WERI-Rb-1 (cell line): Measurements from ENCODE around the gene CNOT6.
"Not testable (repeated sequence)": the region's sequence is repeated elsewhere in the genome, so short reads cannot be mapped to it uniquely, and the experiment has no call there.

ENCODE experiments used
- DNase-seq: peaks from one replicate; pipeline ENCODE4 v3.0.0-alpha.2; 2020
- H3K27ac ChIP-seq: fragments of 250-450 bp; sonication (Bioruptor Pico); 2 replicates; pipeline ENCODE4 v1.5.1; 2020; ENCODE audit warnings: mild to moderate bottlenecking, moderate library complexity
- H3K27me3 ChIP-seq: fragments of 250-450 bp; sonication (Bioruptor Pico); 2 replicates; pipeline ENCODE4 v1.5.1; 2021; ENCODE audit warnings: mild to moderate bottlenecking, low read depth, moderate library complexity; ENCODE audit not compliant: insufficient read depth, severe bottlenecking
- H3K36me3 ChIP-seq: fragments of 250-450 bp; sonication (Bioruptor Pico); 2 replicates; pipeline ENCODE4 v1.5.1; 2020; ENCODE audit warnings: mild to moderate bottlenecking, moderate library complexity
- H3K4me3 ChIP-seq: 2 replicates; pipeline ENCODE4 v1.5.1; 2011; ENCODE audit warnings: low read depth, mild to moderate bottlenecking, control low read depth, low read length
- H3K9me3 ChIP-seq: fragments of 250-450 bp; sonication (Bioruptor Pico); 2 replicates; pipeline ENCODE4 v1.5.1; 2021; ENCODE audit warnings: mild to moderate bottlenecking, moderate library complexity; ENCODE audit not compliant: severe bottlenecking
- CTCF ChIP-seq: IDR thresholded peaks from 2 replicates; pipeline ENCODE4 v1.5.1; 2011; ENCODE audit warnings: low read depth, mild to moderate bottlenecking, control low read depth, inconsistent platforms, low read length

Gene CNOT6

GRCh38 chr5:180470361-180470760, 23.8 kb upstream of the CNOT6 start:
- H3K27me3 ChIP-seq, result no peaks in the 10 kb centered on the region
- no peak overlapping the region for H3K27ac ChIP-seq
- H3K9me3 ChIP-seq, result no peaks in the 10 kb centered on the region
- TF ChIP-seq CTCF, result no peak
- no peak overlapping the region for H3K4me3 ChIP-seq
- no peaks in the 10 kb centered on the region for H3K36me3 ChIP-seq
- no peak for DNase-seq

GRCh38 chr5:180470966-180471582, 23.1 kb upstream of the CNOT6 start:
- Histone ChIP-seq H3K9me3 (no peaks in the 10 kb centered on the region), H3K36me3 (no peaks in the 10 kb centered on the region), H3K27me3 (no peaks in the 10 kb centered on the region), H3K27ac (no peak overlapping the region), H3K4me3 (no peak overlapping the region)
- DNase-seq, result peak; percentile 45
- peak; percentile 78 for TF ChIP-seq CTCF

- H3K4me3 ChIP-seq, result no peak overlapping the region
- no peaks in the 10 kb centered on the region for H3K9me3 ChIP-seq
- H3K36me3 ChIP-seq, result no peaks in the 10 kb centered on the region
- H3K27ac ChIP-seq, result no peak overlapping the region
- DNase-seq, result no peak
- no peak for TF ChIP-seq CTCF
- no peaks in the 10 kb centered on the region for H3K27me3 ChIP-seq
These were observed 22.3 kb upstream of the CNOT6 start for GRCh38 chr5:180471866-180472265.

- no peak for TF ChIP-seq CTCF
- no peak for DNase-seq
- H3K36me3 ChIP-seq, result no peaks in the 10 kb centered on the region
These were observed 21.9 kb upstream of the CNOT6 start for GRCh38 chr5:180472269-180472668.

GRCh38 chr5:180473386-180473785, 20.8 kb upstream of the CNOT6 start:
- not testable (repeated sequence) for H3K27me3 ChIP-seq

More at GRCh38 chr5:180472269-180472668, 21.9 kb upstream of the CNOT6 start:
- Histone ChIP-seq H3K27me3 (no peaks in the 10 kb centered on the region), H3K4me3 (no peak overlapping the region), H3K27ac (no peak overlapping the region), H3K9me3 (no peaks in the 10 kb centered on the region)

GRCh38 chr5:180474569-180474968, 19.6 kb upstream of the CNOT6 start:
- DNase-seq, result no peak
- no peaks in the 10 kb centered on the region for H3K9me3 ChIP-seq
- no peak for TF ChIP-seq CTCF
- no peaks in the 10 kb centered on the region for H3K36me3 ChIP-seq
- no peak overlapping the region for H3K4me3 ChIP-seq
- no peaks in the 10 kb centered on the region for H3K27me3 ChIP-seq
- no peak overlapping the region for H3K27ac ChIP-seq

More at GRCh38 chr5:180473386-180473785, 20.8 kb upstream of the CNOT6 start:
- H3K27ac ChIP-seq, H3K9me3 ChIP-seq, H3K4me3 ChIP-seq, DNase-seq, H3K36me3 ChIP-seq: not testable (repeated sequence)

- H3K36me3 ChIP-seq, H3K27ac ChIP-seq: not testable (repeated sequence)
These were observed 18.1 kb upstream of the CNOT6 start for GRCh38 chr5:180475969-180476524.

More at GRCh38 chr5:180475969-180476524, 18.1 kb upstream of the CNOT6 start:
- H3K4me3 ChIP-seq, H3K9me3 ChIP-seq, H3K27me3 ChIP-seq, DNase-seq: not testable (repeated sequence)
